HPDE6-E6E7 (cell line): Measurements from ENCODE around the gene SEPTIN8.

ENCODE experiments used
- DNase-seq: peaks from one replicate; pipeline ENCODE4 v3.0.0; 2011; ENCODE audit warnings: missing footprints; ENCODE audit errors: extremely low spot score

The SEPTIN8 gene

DNA sequence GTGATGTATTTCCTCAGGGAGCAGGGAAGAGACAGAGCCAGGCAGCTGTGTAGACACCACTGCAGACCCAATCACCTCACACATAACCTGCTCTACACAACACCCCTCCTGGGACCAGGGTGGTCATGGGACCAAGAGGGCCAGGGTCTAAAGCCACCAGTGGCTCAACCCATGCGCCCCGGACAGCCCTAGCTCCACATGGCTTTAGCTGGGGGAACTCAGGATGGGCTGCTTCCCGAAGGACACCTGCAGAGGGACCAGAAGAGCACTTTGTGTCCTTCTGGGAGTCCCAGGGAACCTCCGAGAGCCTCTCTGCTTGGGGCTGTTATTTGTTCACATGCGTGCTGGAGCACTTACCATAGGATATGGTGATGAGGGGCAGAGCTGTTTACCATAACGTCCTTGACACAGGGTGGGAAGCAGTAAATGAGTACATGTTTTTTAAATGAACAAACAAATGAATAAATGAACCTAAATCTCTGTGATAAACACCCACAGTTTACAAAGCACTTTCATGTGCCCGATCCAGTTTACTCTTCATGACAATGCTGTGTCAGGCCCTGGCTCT lies 12.3 kb downstream of the SEPTIN8 start:
- no peak for DNase-seq

DNA sequence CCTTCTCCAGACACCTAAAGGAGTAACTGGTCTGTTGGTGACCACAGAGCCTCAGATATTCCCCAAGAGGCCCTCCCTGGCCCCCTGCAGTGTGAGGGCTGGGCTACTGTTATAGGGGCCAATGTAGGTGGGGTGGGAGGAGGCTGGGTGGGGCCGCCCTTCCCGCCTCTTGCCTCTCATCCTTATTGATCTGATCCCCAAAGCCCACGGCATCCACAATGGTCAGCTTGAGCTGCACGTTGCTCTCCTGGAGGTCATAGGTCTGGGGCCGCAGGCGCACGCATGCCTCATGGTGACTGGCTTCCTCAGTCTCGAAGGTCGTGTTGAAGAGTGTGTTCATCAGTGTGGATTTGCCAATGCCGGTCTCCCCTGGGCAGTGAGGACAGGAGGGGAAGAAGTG lies 13.0 kb downstream of the SEPTIN8 start:
- no peak for DNase-seq

DNA sequence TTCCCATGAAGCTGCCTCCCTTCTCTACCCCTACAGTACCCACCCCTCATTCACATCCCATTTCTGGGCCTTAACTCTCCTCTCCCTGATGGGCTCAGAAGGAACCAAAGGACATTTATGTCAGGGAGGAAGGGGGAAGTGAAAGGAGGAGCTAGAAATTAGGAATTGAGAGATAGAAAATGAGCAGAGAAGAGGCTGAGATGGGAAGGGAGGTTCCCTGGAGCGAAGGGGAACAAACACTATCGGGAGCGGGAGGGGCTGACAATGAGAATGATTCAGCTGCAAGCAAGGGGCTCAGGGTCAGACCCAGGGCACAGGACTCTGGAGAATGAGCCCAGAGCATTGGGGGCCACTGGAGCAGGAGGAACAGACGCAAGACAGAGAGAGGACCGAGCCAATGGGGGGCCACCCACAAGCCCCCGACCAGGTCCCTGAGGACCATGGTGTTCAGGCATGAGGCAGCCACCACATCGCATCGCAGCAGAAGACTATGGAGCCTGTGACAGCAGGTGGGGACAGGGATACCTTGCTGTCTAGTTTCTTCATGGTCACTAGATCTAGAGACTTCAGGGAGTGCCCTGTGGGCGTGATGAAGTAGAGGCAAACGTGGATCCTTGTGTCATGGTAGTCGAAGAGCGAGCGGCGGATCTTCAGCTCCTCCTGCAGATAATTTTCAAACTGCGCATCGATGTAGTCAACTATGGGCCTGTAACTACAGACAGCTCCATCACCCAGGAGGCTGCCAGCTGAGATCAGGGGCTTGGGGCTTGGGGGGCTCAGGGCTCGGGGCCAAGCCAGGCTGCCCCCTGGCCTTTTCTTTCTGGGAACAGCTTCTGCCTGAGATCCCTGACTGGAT lies 13.6 kb downstream of the SEPTIN8 start:
- no peak for DNase-seq

DNA sequence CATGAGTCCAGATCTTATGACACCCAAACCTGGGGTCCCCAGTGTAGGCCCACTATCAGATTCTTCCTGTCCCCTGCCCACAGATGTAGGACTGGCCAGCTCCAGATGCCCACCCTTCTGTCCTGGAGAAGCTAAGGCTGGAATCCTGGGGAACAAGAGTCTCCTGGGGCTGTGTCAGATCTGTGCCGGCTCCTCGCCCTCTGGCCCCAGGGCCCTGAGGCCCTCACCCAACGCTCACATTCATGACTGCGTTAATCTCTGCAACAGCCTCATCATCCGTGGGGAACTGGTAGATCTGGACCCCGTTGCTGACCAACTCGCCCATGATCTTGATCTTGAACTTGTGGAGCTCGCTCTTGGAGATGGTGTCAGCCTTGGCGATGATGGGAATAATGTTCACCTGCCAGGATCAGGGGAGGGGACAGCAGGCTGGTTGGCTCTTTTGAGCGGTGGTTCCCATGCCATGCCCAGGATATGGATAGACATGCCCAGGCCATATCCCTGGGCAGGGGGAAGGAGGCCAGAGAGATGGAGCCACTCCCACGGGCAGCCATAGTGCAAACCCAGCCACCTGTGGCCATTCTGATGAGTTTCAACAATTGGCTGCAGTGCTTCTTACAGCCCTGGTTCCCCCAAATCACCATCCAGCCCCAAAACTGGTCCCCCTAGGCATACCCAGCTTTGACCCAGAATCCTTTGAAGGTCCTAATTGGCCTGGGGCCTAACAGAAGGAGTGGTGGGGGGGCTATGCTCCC lies 14.6 kb downstream of the SEPTIN8 start:
- DNase-seq = no peak

DNA sequence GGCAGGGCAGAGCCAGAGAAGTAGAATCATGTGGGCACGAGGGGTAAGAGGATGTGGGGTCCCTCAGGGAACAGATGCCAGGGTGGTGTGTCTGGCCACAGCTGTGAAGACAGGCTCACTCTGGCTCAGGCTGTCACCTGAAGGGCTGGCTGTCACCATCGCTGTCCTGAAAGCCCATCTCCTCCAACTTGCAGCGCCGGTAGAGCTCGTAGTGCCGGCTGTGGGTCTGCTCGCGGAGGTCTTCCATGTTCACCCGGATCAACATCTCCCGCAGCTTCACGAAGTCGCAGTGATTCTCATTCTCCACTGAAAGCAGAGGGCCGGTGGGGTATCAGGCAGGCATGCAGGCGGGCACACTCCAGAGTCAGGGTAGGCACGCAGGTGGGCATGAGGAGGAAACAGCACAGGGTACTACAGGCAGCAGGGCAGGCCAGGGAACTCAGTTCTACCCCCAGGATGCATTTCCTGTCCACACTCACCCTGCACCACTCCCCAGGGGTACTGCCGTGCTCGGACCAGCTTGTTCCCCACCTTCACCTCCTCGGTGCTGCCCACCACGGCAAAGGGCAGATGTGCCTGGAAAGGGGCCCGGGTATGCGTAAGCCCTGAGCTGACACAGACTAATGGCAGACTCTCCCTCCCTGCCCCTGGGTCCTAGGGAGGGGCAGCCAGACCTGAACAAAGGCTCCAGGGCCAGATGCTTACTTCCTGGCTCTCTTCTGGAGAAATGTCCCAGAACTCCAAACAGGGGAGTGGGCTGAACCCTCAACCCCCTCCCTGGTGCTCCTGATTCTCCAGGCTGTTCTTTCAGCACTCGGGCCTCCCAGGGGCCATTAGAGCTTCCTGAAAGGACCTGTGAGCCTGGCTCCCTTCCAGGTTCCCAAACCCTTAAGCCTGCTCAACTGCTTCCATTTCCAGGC lies 15.5 kb downstream of the SEPTIN8 start:
- no peak for DNase-seq

DNA sequence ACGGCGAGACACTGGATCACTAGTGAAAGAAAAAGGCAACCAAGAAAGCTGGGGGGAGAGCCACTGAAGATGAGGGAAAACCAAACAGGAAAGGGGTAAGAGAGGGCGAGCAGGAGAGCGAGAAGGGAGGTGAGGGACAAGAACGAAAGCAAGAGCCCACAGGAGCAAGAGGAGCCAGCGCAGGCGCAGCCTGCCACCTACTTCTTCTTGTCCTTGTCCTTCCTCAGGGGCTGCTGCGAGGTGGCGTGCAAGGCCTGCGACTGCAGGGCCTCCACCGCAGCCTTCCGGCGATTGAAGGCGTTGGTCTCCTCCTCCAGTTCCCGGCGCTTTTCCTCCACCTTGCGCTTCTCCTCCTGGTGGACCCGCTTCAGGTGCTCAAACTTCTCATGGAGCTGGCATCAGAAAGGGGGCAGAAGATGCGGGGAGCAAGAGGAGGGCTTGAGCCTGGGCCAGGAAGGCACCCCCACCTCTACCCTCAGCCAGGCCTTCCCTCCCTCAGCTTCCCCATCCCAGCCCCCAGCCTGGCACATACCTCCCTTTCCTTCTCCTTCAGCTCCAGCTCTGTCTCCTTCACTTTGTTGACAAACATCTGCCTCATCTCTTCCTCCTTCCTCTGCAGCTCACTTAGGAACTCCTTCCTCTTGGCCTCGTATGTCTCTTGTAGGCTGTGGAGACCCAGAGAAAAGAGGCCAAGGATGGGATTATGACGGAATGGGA lies 16.3 kb downstream of the SEPTIN8 start:
- no peak for DNase-seq

DNA sequence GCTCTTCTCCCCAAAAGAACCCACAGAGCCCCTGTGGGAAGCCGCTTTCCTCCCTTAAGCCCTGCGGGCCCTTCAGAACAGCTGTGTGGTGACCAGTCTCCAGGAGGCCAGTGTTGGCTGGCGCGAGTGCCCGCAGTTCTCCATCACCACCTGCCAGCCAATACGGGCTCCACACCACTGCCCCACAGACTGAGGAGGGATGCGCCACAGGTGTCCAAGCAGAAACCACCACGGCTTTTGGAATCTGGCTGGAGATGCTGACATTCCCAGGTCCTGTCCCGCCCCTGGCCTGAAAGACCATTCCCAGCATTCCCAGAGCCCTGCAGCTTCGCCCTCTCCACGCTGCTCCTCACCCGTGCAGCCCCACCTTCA lies 17.0 kb downstream of the SEPTIN8 start:
- DNase-seq = no peak

DNA sequence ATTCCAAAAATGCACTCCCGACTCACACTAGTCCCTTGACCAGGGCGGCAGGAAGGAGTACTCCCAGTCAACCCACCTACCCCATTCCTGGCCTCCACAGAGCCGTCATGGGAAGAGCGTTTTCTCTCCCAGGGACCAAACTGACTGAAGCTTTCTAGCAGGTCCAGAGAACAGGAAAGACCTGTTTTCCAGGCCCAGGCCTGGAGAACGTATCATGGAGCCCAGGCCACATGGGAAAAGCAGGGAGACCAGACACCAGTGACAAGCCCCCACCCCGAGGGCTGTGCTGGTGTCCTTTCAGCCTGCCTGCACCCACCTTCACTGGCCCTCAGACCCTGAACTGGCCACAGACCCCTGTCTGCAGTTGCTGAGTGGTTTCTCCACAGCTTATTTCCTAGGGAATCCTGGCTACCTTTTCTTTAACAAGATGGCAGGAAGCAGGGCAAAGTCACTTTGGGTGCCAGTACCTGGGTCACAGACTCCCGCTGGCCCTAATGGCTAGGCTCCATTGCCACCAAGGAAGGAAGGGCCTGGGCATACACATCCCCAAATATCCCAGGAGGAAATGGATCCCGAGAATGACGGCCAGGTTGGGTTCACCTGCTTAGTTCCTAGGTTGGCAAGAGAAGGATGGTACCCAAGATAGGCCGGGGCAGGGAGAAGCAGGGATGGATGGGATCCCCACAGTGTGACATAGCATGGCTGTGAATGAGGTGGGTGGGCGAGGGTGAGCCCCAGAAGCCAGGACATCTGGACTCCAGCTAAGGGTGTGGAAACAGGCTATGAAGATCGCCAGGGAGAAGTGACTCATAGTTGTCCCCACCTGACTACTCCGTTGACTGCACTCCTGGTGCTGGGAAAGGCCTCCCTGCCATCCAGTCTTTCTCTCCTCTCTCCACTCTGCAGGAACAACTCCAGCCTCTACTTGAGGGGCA lies 17.7 kb downstream of the SEPTIN8 start:
- DNase-seq = no peak

DNA sequence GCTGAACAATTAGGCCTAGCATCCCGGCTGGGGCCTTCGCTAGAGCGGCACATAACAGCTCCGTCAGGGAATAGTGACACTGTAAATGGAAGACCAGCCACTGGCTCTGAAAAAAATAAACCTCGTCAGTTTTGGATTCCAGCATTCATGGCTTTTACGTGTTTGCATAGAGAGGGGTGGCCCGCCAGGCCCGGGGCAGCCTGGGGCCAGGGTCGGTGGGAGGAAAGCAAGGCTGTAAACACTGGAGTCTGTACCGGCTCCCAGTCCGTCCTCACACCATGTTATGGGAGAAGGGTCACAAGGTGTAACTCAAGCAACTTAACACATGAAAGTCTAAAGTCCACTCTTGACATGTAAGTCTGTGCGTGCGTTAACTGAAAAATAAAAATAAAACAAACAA lies 18.6 kb downstream of the SEPTIN8 start:
- DNase-seq = no peak

DNA sequence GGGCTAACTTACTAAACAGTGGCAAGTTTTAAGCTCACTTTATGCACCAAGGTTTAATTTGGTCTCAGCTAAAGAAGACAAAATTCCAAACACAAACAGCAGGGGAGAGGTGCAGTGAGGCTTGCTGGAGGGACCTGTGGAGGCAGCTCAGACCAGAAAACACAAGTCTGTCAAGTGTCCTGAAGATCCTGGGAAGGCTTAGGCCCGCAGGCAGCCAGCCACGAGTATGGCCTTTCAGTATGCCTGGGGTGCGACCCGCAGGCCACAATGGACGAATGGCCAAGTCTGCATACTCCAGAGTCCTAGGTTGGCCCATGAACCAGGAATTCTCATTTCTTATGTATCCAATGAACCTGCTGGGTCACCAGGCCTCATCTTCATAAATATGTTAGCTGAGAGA lies 20.5 kb downstream of the SEPTIN8 start:
- no peak for DNase-seq

DNA sequence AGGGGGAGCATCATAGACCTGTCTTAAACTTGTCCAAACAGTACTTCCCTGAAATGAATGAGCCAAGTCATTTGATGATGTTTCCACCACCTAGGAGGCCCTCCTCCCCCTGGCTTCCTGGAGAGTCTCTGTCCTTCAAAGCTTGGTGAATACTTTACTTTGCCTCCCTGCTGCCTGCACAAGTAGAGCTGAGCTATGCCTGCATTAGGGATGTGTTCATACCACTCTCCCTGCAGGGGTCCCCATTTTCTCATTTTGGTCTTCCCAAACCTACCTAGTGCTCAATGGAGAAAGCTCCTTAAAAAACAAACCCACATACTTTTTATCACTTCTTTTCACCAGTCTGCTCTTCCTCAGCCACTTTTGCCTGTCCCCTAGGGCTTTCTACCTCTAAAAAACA lies 22.1 kb downstream of the SEPTIN8 start:
- DNase-seq = no peak

DNA sequence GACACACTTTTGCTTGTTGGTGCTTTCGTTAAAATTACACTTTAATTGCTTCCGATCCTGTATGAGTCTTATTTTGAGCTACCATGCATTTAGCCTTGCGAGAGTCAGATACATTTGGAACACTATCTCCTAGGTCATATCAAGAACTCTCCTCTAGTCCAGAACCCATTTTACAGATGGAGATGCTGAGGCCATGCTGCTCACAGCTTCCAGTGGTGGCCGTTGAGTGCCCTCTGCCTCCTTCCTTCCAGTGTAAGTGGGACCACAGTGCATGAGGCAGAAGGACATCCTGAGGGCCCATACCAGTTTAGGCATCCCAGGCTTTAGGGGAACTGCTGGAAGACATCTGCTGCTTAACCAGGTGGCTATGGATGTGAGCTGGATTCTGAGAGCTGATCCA lies 22.9 kb downstream of the SEPTIN8 start:
- no peak for DNase-seq

DNA sequence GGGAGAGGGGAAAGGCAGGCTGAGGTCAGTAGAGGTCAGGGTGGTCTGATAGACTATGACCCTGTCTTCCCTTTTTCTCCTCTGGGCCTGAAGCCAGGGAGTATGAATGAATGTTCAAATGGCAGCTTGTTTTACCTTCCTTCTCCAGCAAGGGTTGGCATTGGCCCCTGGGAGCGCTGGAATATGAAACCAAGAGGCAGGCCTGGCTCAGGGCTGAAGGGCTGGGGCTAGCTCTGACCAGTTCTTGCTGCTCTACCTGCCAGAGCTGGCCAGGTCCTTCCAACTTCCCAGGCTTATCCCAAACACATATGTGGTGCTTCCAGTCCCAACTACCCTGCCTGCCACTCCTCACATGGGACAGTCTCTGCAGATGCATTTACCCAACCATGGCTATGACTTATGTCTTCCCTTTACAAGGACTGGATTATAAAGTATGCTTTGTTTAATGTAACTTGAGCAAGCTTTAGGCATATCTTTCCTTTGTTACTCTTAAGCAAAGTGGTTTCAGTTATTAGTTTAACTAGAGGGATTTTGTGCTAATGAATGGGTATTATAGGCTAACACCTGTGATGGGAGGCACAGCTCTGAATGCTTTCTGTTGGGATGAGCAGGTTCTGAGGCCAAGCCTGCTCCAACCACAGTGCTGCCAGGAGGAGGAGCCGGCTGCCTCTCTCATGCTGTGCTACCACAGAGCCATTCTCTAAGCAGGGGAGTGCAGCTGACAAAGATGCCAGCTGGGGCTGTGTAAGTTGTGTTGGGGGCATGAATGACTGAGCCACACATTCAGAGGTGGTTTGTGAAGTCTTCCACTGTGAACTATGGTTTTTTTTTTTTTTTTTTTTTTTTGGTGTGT lies 23.7 kb downstream of the SEPTIN8 start:
- DNase-seq = no peak

DNA sequence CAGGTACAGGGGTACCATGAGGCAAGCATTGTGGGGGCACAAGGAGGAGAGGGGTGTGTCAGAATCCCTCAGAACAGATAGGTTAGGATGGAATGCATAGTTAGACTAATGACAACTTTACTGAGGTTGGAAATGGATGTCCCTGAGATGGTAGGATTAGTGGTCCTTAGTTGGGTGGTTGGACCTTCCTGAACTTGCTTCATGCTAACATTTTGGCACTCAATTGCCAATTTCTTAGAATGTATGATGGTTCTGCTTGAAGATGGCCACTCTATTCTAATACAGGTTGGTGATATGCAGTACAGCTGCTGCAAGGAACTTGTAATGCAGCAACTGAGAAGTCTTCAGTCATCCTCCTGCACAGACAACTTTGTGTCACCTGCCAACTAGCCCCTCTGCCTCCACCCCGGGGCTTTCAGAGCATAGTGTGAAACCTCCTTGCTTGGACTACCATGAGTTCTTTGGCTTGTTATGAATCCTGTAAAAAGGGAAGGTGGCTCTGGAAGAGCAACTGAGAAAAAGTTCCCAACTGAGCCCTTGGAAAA lies 24.4 kb downstream of the SEPTIN8 start:
- no peak for DNase-seq

DNA sequence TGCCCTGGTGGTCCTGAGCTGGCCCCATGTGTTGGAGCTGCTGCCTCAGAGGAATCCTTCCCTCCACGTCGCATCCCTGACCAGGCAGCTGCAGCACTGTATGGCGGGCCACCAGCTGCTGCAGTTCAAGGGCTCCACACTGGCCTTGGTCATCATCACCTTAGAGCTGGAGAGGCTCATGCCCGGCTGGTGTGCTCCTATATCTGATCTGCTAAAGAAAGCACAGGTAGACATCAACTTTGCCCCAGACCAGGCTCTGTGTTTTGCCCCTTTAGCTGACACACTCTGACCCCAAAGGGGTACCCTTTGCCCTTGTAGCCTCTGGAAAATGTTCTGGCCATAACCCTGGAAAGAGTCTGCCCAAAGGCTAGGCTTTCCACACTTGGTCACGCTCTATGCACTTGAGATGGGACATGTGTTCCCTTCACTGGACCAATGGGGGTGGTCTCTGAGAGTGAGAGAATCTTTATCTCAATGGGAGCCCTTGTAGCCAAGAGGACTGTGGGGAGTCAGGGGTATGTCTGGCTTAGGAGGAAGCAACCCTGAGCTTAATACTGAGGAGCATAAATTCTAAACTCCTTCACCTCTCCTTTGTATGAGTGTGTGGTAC lies 25.0 kb downstream of the SEPTIN8 start:
- no peak for DNase-seq

DNA sequence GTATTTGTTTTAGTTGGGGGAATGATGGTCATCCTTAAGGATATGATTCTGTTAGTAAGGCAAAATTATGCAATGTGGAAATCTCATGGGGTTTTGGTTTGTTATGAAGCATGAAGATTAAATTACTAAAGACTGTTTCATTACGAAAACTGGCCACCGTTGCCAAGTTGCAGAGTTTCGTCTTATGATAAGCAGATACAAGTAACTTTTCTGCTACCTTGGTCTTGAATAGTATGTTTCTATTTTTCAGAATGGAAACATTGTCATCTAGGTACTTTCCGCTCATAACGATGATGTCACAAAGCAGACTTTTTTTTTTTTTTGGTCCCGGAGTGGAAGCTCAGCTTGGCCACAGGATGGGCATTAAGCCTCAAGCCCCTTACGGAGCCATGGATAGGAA lies 25.6 kb downstream of the SEPTIN8 start:
- DNase-seq = no peak

DNA sequence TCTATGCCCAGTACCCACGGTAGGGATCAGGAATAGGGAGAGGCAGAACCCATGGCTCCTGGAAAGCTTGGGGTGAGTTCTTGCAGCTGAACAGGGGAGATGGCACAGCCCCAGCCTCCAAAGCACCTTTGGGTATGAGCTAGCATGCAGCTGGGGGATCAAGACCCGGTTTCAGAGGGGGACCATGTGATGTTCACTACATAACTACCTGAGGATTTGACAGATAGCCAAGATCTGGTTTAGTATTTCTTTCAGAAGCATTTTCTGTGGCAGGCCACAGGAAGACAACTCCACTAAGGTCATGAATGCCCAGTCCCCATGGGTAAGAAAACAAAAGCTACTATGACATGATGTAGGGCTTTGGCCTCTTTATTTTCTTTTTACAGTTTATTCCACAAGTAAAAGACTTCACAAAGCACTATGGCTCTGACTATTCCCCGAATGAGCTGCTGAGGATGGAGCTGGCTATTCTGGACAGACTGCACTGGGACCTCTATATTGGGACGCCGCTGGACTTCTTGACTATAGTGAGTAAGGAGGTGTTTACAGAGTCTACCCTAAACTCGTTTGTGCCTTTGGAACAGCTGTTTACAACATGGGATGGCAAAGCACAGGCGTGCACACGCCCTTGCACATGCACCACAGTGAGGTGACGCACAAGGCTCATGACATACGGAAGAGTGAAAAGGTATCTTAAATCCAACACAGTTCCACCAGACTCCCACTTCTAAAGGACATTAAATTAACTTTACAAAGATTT lies 26.4 kb downstream of the SEPTIN8 start:
- DNase-seq = no peak

DNA sequence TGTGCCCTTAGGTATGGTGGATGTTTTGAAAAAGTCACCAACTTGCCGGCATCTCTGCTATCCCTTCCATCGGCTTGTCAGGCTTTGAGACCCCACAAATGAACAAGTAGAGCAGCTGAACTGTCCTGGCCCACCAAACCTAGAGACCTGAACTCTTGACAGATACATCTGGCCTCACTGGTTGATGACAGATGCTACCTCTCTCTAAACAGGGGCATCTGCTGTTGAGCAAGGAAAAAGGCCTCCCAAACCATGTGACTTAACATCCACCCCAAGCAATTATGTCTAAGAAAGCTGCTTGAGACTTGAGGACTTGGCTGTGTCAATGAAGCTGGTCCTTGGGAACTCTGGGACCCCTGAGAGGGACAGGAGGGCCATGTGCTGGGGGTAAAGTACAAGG lies 27.5 kb downstream of the SEPTIN8 start:
- DNase-seq = no peak
